Measurements from ENCODE around the gene HSD3B2.

DNA sequence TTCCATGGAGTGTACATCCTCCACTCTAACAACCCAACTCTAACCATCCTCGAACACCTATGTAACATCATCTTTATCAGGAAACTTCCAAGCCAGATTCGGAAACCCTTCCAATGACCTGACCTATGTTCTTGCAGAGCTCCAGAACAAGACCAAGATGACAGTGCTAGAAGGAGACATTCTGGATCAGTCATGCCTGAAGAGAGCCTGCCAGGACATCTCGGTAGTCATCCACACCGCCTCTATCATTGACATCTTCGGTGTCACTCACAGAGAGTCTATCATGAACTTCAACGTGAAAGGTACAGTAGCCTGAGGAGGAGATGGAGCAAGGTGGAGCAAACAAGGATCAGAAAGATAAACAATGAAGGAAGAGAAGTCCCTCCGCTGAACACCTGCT is 56.0 kb downstream of the HSD3B2 start:
- TF ChIP-seq, protein P1, sequence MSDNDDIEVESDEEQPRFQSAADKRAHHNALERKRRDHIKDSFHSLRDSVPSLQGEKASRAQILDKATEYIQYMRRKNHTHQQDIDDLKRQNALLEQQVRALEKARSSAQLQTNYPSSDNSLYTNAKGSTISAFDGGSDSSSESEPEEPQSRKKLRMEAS (IDR thresholded peaks at IDR 0.05) = no peak
- no peak for TF ChIP-seq JARID2 (CRISPR knock-in tag; IDR thresholded peaks at IDR 0.05; ENCODE audit: insufficient replicate concordance)
- no peak for TF ChIP-seq ZFP41 (CRISPR knock-in tag; IDR thresholded peaks at IDR 0.05; ENCODE audit: borderline replicate concordance)
- TF ChIP-seq ZNF101 (CRISPR knock-in tag; IDR thresholded peaks at IDR 0.05; ENCODE audit: borderline replicate concordance, low read depth) = no peak
- no peak for TF ChIP-seq RAD21 (CRISPR knock-in tag; IDR thresholded peaks at IDR 0.05)
- TF ChIP-seq CREBL2 (CRISPR knock-in tag; IDR thresholded peaks at IDR 0.05; ENCODE audit: borderline replicate concordance) = no peak
- no peak for TF ChIP-seq CTCF (CRISPR knock-in tag; IDR thresholded peaks at IDR 0.05)
- TF ChIP-seq PBX3 (CRISPR knock-in tag; IDR thresholded peaks at IDR 0.05; ENCODE audit: borderline replicate concordance) = no peak
- TF ChIP-seq ZNF274 (CRISPR knock-in tag; IDR thresholded peaks at IDR 0.05) = no peak
- TF ChIP-seq TCF7L2 (IDR thresholded peaks at IDR 0.05; ENCODE audit: low read depth, low read length) = no peak

All from HepG2 (cell line).